ENCODE data around the gene VWA3B.

- TF ChIP-seq YY1 (IDR thresholded peaks at IDR 0.05; ENCODE audit: insufficient read depth, insufficient read length), result no peak
- no peak for TF ChIP-seq ZNF274 (IDR thresholded peaks at IDR 0.05; ENCODE audit: low read depth, low read length)
- no peak for TF ChIP-seq SUZ12 (IDR thresholded peaks at IDR 0.05; ENCODE audit: extremely low read depth, insufficient read depth, insufficient read length)
These were observed 16.9 kb upstream of the VWA3B start for GRCh38 chr2:98070081-98070480.

Data from NT2/D1 (cell line).